ENCODE measurements around the gene WDR89.
"Not testable (repeated sequence)": the region's sequence is repeated elsewhere in the genome, so short reads cannot be mapped to it uniquely, and the experiment has no call there.

The WDR89 gene

DNA sequence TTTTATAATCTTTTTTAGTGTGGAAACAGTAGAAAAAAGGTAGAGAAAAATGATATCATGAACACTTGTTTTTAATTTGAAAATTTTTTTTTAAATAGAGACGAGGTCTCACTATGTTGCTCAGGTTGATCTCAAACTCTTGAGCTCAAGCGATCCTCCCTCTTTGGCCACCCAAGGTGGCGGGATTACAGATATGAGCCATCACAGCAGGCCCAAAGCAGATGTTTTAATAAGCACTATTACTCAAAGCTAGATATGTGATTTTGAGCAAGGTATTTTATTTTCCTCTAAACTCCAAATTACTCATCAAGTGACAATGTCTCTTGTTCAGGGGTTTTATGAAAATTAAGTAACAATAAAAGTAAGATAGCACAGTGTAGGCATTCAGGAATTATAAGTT lies 10.7 kb upstream of the WDR89 start:
- no peak for DNase-seq

DNA sequence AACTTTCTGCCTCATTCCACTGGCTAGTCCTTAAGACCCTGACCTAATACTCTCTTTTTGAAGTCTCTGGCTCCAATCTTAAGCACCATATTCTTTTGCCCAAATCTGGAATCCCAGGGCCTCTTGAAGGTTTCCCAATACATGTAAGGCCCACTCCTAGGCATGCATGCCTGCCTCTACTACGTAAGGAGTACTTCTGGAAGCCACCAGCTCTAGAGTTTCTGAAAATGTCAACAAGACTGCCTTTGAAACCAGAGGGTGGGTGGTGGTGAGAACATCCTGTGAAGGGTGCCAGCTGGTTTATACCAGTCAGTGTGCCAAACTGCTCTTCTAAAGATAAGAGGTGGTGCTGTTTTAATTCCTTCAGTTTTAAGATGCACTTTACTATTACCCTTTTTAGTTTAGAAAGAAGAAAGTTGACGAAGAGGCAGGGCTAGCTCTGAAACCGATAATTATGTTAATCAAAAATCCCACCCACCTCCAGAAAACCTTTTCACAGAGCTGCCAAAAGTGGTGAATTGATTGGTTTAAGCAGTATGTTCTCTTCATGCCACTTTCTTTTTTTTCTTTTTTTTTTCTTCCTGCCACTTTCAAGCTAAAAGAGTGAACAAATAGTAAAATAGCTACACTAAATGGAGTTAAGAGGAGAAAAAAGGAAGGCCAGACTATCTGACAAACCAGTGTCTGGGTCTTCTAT lies 8.7 kb upstream of the WDR89 start:
- no peak for DNase-seq

DNA sequence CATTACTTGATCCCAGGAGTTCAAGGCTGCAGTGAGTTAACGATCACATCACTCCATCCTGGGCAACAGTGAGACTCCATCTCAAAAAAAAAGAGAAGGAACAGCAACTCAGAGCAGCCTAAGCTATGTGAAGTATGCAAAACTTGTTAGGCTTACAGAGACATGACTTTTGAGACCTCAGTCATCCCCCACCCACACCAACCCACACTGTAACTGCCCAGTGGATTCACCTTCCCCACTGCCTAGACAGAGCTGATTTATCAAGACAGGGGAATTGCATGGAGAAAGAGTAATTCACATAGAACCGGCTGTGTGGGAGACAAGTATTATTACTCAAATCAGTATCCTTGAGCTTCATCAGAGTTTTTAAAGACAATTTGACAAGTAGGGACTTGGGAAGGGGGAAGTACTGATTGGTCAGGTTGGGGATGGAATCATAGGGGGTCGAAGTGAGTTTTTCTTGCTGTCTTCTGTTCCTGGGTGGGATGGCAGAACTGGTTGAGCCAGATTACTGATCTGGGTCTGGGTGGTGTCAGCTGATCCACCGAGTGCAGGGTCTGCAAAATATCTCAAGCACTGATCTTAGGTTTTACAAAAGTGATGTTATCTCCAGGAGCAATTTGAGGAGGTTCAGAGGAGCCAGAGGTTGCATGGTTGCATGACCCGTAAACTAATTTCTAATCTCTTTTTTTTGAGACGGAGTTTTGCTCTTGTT lies 6.2 kb upstream of the WDR89 start:
- no peak for DNase-seq

DNA sequence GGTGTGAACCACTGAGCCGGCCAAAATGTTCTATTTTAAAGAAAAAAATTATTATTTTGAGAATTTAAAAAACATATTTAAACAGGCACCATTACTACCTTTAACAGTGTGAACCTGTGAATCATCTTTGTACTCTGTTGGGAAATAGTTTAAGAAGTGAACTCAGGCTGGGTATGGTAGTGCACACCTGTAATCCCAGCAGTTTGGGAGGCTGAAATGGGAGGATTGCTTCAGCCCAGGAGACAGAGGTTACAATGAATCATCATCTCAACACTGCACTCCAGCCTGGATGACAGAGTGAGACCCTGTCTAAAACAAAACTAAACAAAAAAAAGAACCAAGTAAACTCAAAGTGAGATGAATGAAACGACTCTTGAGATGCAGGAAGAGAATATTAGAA lies 3.1 kb upstream of the WDR89 start:
- DNase-seq = no peak

DNA sequence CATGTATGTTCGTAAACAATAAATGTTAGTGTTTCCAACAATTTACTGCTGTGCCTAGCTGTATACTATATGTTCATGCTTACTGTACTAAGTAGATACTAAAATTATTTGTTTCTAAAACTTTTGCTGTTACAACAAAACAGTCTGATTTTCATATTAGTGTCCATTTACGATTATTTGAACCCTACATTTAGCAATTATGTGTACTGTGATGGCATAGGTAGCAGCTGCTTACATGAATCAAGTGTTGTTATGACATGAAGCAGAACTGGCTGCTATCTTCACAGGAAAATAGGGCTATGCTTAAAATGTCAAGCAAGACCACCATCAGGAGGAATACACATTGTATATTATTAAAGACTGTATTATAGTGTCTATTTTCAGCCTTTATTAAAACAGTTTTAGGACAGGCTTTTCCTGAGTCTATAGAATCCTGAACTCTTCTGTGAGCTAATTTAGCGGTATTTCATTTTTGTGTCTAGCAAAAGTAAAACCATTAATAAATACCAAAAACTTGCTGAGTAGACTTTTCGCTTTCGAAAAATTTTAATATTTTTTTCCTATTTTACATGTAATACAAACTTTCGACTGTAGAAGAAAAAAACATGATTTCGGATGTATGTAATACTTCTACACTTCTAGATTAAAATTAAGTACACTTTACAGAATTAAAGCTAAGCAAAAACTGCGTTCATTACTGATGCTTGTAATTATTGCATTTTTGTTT lies 1.1 kb upstream of the WDR89 start:
- no peak for DNase-seq

DNA sequence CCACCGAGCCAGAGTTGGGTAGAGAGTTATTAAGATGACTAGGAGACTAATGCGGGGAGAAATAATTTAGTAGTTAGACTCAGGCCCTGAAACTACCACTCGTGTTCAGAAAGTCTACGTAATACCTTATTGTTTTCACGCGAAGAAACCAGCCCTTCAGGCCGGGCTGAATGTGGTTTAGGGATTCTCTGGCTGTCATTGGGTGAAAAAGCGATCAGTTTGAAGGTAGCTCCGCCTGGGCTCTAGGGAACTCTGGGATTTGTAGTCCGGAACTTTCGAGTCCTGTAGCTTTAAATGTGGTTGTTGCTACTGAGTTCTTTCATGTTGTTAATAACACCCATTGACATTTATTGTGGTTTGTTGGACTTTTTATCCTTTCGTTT lies 549 bp upstream of the WDR89 start:
- no peak for DNase-seq

DNA sequence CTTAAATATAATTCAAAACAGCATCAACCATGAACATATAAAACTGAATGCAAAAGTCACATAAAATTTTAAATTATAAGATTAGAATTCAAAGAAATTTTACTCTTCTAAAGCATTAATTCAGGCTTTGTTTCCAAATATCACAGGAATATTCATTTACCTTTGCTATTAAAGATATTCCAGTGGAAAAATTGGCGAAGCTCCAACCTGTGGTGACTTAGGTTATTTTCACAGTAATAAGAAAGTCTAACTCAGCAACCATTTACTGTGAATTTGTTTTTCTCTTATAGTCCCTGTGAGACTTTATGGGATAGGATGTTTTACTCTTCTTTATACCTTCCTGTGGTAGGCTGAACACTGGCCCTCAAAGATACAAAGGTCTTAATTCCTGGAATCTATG lies 3.2 kb downstream of the WDR89 start:
- DNase-seq = no peak

DNA sequence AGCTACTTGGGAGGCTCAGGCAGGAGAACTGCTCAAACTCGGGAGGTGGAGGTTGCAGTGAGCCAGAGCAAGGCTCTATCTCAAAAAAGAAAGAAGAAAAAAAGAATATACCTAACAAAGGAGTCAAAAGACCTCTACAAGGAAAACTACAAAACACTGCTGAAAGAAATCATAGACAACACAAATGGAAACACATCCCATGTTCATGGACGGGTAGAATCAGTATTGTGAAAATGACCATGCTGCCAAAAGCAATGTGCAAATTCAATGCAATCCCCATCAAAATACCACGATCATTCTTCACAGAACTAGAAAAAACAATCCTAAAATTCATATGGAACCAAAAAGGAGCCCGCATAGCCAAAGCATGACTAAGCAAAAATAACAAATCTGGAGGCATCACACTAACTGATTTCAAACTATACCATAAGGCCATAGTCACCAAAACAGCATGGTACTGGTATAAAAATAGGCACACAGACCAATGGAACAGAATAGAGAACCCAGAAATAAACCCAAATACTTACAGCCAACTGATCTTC lies 5.5 kb downstream of the WDR89 start:
- not testable (repeated sequence) for DNase-seq

DNA sequence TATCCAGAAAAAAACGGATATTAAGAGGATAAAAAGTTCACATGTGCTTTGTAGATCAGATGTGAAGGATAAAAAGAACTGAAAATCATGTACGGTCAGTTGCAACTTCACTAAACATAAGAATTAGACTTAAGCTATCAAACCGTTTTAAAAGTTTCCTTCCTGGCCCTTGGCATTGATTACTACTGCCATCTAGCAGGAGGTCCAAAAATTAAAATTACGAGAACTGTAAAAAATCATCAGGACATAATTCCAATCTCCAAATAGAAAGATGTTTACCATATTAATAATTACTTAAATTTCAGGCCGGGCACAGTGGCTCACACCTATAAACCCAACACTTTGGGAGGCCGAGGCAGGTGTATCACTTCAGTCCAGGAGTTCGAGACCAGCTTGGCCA lies 7.9 kb downstream of the WDR89 start:
- no peak for DNase-seq

DNA sequence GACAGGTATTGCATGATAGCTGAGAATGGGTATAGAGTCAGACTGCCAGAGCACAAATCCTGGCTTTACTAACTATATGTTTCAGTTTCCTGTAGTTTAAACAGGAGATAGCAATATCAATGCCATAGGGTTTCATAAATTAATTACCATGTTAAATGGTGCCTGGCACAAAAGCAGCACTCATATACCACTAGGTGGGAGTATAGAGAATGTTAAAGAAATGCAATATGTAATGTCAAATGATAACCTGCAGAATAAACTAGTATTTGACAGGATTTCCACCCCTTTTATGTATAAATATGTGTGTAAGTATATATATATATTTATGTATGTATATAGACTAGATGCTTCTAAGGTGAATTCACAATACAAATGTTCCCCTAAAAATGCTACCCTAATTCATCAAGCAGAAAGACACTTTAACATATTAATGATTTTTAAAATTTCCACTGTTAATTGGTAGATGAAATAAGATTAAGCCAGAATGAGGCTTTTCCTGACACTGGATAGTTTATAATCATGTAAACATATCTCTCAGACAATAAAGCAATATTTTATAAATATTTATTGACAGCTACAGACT lies 8.6 kb downstream of the WDR89 start:
- DNase-seq = no peak

DNA sequence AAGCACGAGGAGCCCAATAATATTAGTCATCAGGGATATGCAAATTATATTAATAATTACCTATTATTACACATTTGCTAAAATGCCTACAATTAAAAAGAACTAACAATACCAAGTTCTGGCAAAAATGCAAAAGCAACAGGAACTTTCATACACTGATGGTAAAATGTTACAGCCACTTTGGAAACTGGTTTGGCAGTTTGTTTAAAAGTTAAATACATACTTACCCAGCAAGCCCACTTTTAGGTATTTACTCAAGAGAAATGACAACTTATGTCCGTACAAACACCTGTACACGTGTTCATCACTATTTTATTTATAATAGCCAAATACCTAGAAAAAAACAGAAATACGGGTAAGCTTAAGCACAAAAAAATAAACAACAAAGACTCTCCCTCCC lies 17.0 kb downstream of the WDR89 start:
- no peak for DNase-seq

DNA sequence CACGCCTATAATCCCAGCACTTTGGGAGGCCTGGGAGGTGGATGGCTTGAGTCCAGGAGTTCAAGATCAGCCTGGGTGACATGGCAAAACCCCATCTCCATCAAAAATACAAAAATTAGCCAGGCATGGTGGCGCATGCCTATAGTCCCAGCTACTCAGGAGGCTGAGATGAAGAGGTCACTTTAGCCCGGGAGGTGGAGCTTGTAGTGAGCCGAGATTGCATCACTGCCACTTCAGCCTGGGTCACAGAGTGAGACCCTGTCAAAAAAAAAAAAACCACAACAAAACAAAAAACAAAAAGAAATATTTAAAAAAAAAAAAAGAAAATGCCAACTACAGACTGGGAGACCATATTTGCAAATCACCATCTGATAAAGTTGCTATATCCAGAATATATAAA lies 17.5 kb downstream of the WDR89 start:
- DNase-seq = no peak

DNA sequence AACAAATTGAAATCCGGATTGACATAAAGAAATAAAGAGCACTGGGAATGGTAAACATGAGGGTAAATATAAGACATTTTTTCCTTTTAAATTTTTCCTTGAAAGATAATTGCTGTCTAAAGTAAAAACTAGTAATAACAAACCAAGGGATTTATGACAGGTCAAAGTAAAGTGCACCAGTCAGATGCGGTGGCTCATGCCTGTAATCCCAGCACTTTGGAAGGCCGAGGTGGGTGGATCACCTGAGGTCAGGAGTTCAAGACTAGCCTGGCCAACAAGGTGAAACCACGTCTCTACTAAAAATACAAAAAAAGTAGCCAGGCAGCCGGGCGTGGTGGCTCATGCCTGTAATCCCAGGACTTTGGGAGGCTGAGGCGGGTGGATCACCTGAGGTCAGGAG lies 19.7 kb downstream of the WDR89 start:
- DNase-seq = not testable (repeated sequence)

DNA sequence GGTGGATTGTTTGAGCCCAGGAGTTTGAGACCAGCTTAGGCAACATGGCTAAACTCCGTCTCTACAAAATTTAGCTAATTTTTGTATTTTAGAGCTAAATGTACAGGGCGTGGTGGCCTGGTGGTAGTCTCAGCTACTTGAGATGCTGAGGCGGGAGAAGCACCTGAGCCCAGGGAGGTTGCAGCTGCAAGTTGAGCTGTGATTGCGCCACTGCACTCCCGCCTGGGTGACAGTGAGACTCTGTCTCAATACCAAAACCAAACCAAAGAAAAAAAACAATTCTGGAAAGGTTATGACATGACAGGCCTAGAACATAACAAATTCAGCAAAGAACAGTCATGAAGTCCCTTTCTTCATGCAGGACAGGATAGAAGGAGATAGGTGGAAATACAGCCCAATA lies 25.7 kb downstream of the WDR89 start:
- DNase-seq = no peak

DNA sequence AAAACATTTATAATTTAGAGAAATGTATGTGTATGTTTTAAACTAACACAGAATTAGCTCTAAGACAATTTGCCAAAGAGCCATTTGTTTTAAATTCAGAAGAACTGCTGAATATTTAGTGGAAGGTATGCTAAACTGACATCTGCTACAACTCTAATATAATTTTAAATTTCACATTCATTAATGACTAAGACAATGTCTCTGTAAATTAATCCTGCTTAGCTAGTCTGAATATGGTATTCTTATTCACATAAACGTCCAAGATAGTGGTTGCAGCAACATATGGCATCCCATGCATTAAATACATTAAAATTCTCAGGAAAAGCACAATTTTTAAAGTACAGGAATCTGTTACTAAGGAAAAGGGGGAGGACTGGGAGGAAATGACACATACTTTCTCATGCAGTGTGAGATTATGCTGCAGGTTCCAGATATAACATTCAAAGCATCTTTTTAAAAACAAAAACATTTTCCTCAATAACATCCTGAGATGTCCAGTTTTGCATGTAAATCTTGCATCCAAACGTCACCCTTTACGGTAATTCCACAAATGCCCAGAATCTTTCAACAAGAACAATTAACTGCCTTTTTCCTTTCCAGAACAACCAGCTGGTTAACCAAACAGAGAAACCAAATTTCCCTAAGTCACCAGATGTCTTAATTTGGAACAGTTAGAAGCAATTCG lies 26.9 kb downstream of the WDR89 start:
- no peak for DNase-seq

DNA sequence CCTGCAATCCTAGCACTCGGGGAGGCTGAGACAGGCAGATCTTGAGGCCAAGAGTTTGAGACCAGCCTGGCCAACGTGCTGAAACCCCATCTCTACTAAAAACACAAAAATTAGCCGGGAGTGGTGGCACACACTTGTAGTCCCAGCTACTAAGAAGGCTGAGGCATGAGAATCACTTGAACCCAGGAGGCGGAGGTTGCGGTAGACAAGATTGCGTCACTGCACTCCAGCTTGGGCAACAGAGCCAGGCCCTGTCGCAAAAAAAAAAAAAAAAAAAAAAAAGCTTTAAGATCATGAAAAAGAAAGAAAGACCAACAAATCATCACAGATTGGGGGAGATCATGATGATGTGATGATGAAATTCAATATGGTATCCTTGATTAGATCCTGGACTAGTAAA lies 30.6 kb downstream of the WDR89 start:
- no peak for DNase-seq

DNA sequence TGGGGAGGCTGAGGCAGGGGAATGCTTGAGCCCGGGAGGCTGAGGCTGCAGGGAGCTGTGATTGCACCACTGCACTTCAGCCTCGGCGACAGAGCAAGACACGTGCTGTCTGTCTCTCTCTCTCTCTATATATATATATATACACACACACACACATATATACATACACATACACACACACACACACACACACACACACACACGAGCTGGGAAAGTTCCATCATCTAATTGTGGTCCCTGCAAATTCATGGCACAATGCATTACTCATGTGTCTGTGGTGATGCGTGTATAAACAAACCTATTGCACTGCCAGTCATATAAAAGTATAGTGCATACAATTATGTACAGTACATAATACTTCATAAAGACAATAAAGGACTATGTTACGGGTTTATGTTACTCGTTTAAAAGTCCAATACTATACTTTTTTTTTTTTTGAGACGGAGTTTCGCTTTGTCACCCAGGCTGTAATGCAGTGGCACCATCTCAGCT lies 36.6 kb downstream of the WDR89 start:
- DNase-seq = no peak

DNA sequence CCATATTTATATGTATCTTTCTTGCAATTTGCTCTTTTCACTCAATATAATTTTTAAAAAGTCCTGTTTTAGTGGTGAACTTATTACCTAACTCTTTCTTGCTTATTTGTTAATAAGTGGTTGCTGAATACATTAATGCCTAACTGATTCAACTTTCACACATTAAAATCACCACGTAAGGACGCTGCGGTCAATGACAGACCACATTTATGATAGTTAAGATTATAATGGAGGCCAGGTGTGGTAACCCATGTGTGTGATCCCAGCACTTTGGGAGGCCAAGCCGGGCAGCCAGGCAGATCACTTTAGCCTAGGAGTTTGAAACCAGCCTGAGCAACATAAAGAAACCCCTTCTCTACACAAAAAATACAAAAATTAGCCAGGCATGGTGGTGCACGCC lies 37.0 kb downstream of the WDR89 start:
- no peak for DNase-seq

DNA sequence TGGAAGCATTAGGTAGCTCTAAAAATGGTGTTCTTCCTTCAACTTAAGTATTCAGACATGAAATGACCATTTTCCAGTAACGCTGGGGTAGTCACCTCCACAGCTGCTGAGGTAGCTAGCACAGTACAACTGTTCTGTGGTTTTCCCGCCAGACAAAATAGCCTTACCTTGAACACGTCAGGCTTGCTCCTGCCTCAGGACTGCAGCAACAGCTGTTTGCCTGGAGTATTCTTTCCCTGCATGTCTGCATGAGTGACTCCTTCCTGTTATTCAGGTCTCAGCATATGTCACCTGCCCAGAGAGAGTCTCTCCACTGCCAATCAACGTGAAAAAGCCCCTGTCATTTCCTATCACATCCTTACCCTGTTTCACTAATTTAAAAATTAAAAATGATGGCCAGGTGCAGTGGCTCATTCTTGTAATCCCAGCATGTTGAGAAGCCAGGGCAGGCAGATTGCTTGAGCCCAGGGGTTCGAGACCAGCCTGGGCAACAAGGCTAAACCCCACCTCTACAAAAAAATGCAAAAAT lies 37.9 kb downstream of the WDR89 start:
- DNase-seq = no peak

DNA sequence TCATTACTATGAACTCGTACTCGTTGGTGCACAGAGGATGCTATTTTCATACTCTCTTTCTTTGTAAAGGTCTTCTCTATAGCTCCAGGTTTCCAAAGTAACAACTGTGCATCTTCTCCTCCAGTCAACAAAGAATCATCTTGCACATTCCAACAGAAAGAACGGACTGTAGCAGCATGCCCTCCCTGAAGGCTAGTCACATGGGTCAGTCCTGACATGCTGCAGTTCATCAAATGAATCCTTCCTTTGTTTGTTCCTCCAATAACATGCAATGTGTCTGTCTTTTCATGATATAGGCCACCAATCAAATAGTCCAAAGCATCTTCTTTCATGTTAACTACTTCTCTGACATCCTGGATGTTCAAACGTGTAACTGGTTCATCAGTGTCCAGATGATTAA lies 42.9 kb downstream of the WDR89 start:
- no peak for DNase-seq

DNA sequence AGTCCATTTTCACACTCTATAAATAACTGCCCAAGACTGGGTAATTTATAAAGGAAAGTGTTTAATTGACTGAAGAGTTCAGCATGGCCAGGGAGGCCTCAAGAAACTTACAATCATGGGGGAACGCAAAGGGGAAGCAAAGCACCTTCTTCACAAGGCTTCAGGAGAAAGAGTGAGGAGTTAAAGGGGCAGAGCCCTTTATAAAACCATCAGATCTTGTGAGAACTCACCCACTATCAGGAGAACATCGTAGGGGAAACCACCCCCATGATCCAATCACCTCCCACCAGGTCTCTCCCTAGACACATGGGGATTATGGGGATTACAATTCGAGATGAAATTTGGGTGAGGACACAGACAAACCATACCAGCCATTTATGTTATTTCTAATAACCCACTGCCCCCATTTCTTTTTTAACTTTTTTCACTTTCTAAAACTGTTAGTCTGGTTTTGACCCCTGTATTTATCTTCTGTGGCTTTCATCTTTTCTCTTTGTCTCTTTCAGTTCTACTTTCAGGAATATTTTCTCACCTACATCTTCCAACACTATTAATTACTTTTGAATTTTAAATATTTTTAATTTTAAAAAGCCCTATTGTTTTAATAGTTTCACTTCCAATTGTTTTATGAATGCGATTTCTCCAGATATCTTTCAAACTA lies 44.5 kb downstream of the WDR89 start:
- DNase-seq = no peak

Measured in activated CD8-positive, alpha-beta memory T cell treated with anti-CD3 and anti-CD28 coated beads, Interleukin-2, amount 50 U/mL, for 48 hours (primary cell).